ENCODE results near the gene KRTAP4-11.
"Not testable (repeated sequence)": the region's sequence is repeated elsewhere in the genome, so short reads cannot be mapped to it uniquely, and the experiment has no call there.

The KRTAP4-11 gene

GRCh38 chr17:41153856-41154255 lies 35.7 kb upstream of the KRTAP4-11 start:
- TF ChIP-seq CTCF (IDR thresholded peaks at IDR 0.05; ENCODE audit: low read depth, low read length) (no peak), EZH2phosphoT487 (IDR thresholded peaks at IDR 0.05; ENCODE audit: low read depth) (no peak)
- H3K4me3 ChIP-seq (ENCODE audit: low read length) = no peak overlapping the region
- H3K9ac ChIP-seq (ENCODE audit: low read length) = no peak overlapping the region

GRCh38 chr17:41151525-41151924 lies 33.4 kb upstream of the KRTAP4-11 start:
- no peak for TF ChIP-seq CTCF (IDR thresholded peaks at IDR 0.05; ENCODE audit: low read depth, low read length)
- no peak for TF ChIP-seq EZH2phosphoT487 (IDR thresholded peaks at IDR 0.05; ENCODE audit: low read depth)
- H3K27me3 ChIP-seq (ENCODE audit: low read depth, low read length) = peaks cover 18% of the 10 kb centered on the region; the same call in 1 of the 2 replicates
- no peak overlapping the region for H3K4me3 ChIP-seq (ENCODE audit: low read length)
- no peak overlapping the region for H3K4me2 ChIP-seq (ENCODE audit: low read length)
- no peaks in the 10 kb centered on the region for H3K79me2 ChIP-seq (ENCODE audit: low read length)
- no peaks in the 10 kb centered on the region for H3K4me1 ChIP-seq (ENCODE audit: low read length)
- no peaks in the 10 kb centered on the region for H3K9me3 ChIP-seq (ENCODE audit: insufficient read depth, low read length)
- no peak overlapping the region for H3K27ac ChIP-seq (ENCODE audit: low read length)
- H3K36me3 ChIP-seq (replicated peaks; ENCODE audit: low read depth, low read length) = no peaks in the 10 kb centered on the region
- H4K20me1 ChIP-seq (ENCODE audit: insufficient read depth, low read length) = no peaks in the 10 kb centered on the region
- H3K9ac ChIP-seq (ENCODE audit: low read length) = no peak overlapping the region
- no peak overlapping the region for H2AFZ ChIP-seq (ENCODE audit: low read depth, low read length)

More at GRCh38 chr17:41153856-41154255, 35.7 kb upstream of the KRTAP4-11 start:
- H3K4me1 ChIP-seq (ENCODE audit: low read length) = no peaks in the 10 kb centered on the region
- H3K27me3 ChIP-seq (ENCODE audit: low read depth, low read length) = peaks cover 27% of the 10 kb centered on the region
- H3K79me2 ChIP-seq (ENCODE audit: low read length) = no peaks in the 10 kb centered on the region
- no peaks in the 10 kb centered on the region for H3K9me3 ChIP-seq (ENCODE audit: insufficient read depth, low read length)
- H2AFZ ChIP-seq (ENCODE audit: low read depth, low read length) = no peak overlapping the region
- no peaks in the 10 kb centered on the region for H4K20me1 ChIP-seq (ENCODE audit: insufficient read depth, low read length)
- no peak overlapping the region for H3K4me2 ChIP-seq (ENCODE audit: low read length)
- H3K36me3 ChIP-seq (replicated peaks; ENCODE audit: low read depth, low read length) = no peaks in the 10 kb centered on the region
- no peak overlapping the region for H3K27ac ChIP-seq (ENCODE audit: low read length)

- H3K27me3 ChIP-seq (ENCODE audit: low read depth, low read length) = peaks cover 18% of the 10 kb centered on the region; the same call in 1 of the 2 replicates
- H4K20me1 ChIP-seq (ENCODE audit: insufficient read depth, low read length) = no peaks in the 10 kb centered on the region
- TF ChIP-seq CTCF (IDR thresholded peaks at IDR 0.05; ENCODE audit: low read depth, low read length) (no peak), EZH2phosphoT487 (IDR thresholded peaks at IDR 0.05; ENCODE audit: low read depth) (no peak)
- no peaks in the 10 kb centered on the region for H3K79me2 ChIP-seq (ENCODE audit: low read length)
- H3K36me3 ChIP-seq (replicated peaks; ENCODE audit: low read depth, low read length) = no peaks in the 10 kb centered on the region
- H3K4me2 ChIP-seq (ENCODE audit: low read length) = no peak overlapping the region
- H3K9ac ChIP-seq (ENCODE audit: low read length) = no peak overlapping the region
- H3K4me3 ChIP-seq (ENCODE audit: low read length) = no peak overlapping the region
- no peak overlapping the region for H3K27ac ChIP-seq (ENCODE audit: low read length)
- H3K9me3 ChIP-seq (ENCODE audit: insufficient read depth, low read length) = no peaks in the 10 kb centered on the region
- H3K4me1 ChIP-seq (ENCODE audit: low read length) = no peaks in the 10 kb centered on the region
- H2AFZ ChIP-seq (ENCODE audit: low read depth, low read length) = no peak overlapping the region
These were observed 31.9 kb upstream of the KRTAP4-11 start for GRCh38 chr17:41150026-41150425.

GRCh38 chr17:41149652-41149985 lies 31.4 kb upstream of the KRTAP4-11 start, which contains the start of gene KRTAP4-5:
TSS of gene KRTAP4-5 (minus strand) at chr17:41149825. CDS start at chr17:41149767, 58 bp downstream.
- Histone ChIP-seq H2AFZ (ENCODE audit: low read depth, low read length) (no peak within 1 kb of the TSS), H3K4me2 (ENCODE audit: low read length) (no peak within 1 kb of the TSS), H3K27ac (ENCODE audit: low read length) (no peak within 1 kb of the TSS), H3K36me3 (replicated peaks; ENCODE audit: low read depth, low read length) (no peaks in the 10 kb centered on the region), H3K9ac (ENCODE audit: low read length) (no peak within 1 kb of the TSS), H3K9me3 (ENCODE audit: insufficient read depth, low read length) (no peaks in the 10 kb centered on the region), H3K27me3 (ENCODE audit: low read depth, low read length) (peaks cover 18% of the 10 kb centered on the region; the same call in 1 of the 2 replicates), H3K4me1 (ENCODE audit: low read length) (no peaks in the 10 kb centered on the region), H3K79me2 (ENCODE audit: low read length) (no peaks in the 10 kb centered on the region), H4K20me1 (ENCODE audit: insufficient read depth, low read length) (no peaks in the 10 kb centered on the region), H3K4me3 (ENCODE audit: low read length) (no peak within 1 kb of the TSS)
- TF ChIP-seq EZH2phosphoT487 (IDR thresholded peaks at IDR 0.05; ENCODE audit: low read depth) (no peak), CTCF (IDR thresholded peaks at IDR 0.05; ENCODE audit: low read depth, low read length) (no peak)

GRCh38 chr17:41148971-41149651 lies 30.9 kb upstream of the KRTAP4-11 start:
- not testable (repeated sequence) for H4K20me1 ChIP-seq (ENCODE audit: insufficient read depth, low read length); H2AFZ ChIP-seq (ENCODE audit: low read depth, low read length); H3K4me3 ChIP-seq (ENCODE audit: low read length); H3K36me3 ChIP-seq (replicated peaks; ENCODE audit: low read depth, low read length); H3K9me3 ChIP-seq (ENCODE audit: insufficient read depth, low read length); H3K9ac ChIP-seq (ENCODE audit: low read length); H3K4me1 ChIP-seq (ENCODE audit: low read length); H3K27ac ChIP-seq (ENCODE audit: low read length); H3K79me2 ChIP-seq (ENCODE audit: low read length); H3K4me2 ChIP-seq (ENCODE audit: low read length)
- H3K27me3 ChIP-seq (ENCODE audit: low read depth, low read length) = peaks cover 18% of the 10 kb centered on the region; the same call in 1 of the 2 replicates
